IMR-90 (cell line): Measurements from ENCODE around the gene SYTL2. TPM values are rescaled to one million over a fixed set of nuclear protein-coding genes. Genes with fewer than 3 reads are reported as not detected.
"Not testable (repeated sequence)": the region's sequence is repeated elsewhere in the genome, so short reads cannot be mapped to it uniquely, and the experiment has no call there.

ENCODE experiments used
- ATAC-seq: fragments of 200-7000 bp; cut with Tn5 transposase; 2 replicates; pipeline ENCODE4 v1.9.1; 2020; ENCODE audit warnings: low read depth, mild to moderate bottlenecking, moderate library complexity
- BruUV-seq: library from RNA; stranded (reverse); fragments of 400-500 nt; replicated peaks from 2 replicates; lab custom pipeline; 2021; lab: Mats Ljungman, UMichigan
- CTCF ChIA-PET: fragments of 300-600 bp; formaldehyde crosslinking; extraction: SDS; loops from one replicate; lab custom pipeline; 2021; ENCODE audit warnings: antibody characterized with exemption; lab: Yijun Ruan, JAX
- POLR2A ChIA-PET: fragments of 300-600 bp; sonication (Branson Sonifier 250); formaldehyde crosslinking; loops from one replicate; lab custom pipeline; 2022; ENCODE audit warnings: antibody characterized with exemption; ENCODE audit not compliant: unreplicated experiment; lab: Charles Lee
- DNase-seq: peaks from one replicate; pipeline ENCODE4 v3.0.0; 2013
- H2AFZ ChIP-seq: replicated peaks from 2 replicates; pipeline ENCODE3; 2013; ENCODE audit warnings: low read length, mild to moderate bottlenecking; ENCODE audit not compliant: poor library complexity
- H2AK5ac ChIP-seq: 2 replicates; pipeline ENCODE4 v1.6.1; 2013; ENCODE audit warnings: low read depth, low read length, inconsistent platforms
- H2AK9ac ChIP-seq: replicated peaks from 2 replicates; pipeline ENCODE3; 2013; ENCODE audit warnings: mild to moderate bottlenecking, low read depth, low read length, moderate library complexity; ENCODE audit not compliant: poor library complexity
- H2BK120ac ChIP-seq: 2 replicates; pipeline ENCODE4 v1.6.1; 2013; ENCODE audit warnings: low read depth, low read length, inconsistent platforms
- H2BK15ac ChIP-seq: 3 replicates; pipeline ENCODE4 v1.6.1; 2013; ENCODE audit warnings: low read depth, low read length, inconsistent platforms
- H2BK20ac ChIP-seq: 2 replicates; pipeline ENCODE4 v1.6.1; 2013; ENCODE audit warnings: low read depth, mild to moderate bottlenecking, inconsistent platforms, low read length, moderate library complexity
- H2BK5ac ChIP-seq: 2 replicates; pipeline ENCODE4 v1.6.1; 2013; ENCODE audit warnings: mild to moderate bottlenecking, low read depth, low read length, inconsistent platforms; ENCODE audit not compliant: poor library complexity, severe bottlenecking
- H3K14ac ChIP-seq: replicated peaks from 2 replicates; pipeline ENCODE4 v1.6.1; 2013; ENCODE audit warnings: low read depth, low read length, inconsistent platforms
- H3K18ac ChIP-seq: 2 replicates; pipeline ENCODE4 v1.6.1; 2013; ENCODE audit warnings: low read depth, low read length, control low read depth
- H3K23ac ChIP-seq: 2 replicates; pipeline ENCODE4 v1.6.1; 2013; ENCODE audit warnings: low read depth, low read length, inconsistent platforms
- H3K27ac ChIP-seq: 2 replicates; pipeline ENCODE4 v1.5.1; 2013; ENCODE audit warnings: mild to moderate bottlenecking, control low read depth, low read length; ENCODE audit not compliant: insufficient read depth
- H3K27me3 ChIP-seq: 2 replicates; pipeline ENCODE4 v1.6.1; 2013; ENCODE audit warnings: low read length; ENCODE audit not compliant: control insufficient read depth, insufficient read depth
- H3K36me3 ChIP-seq: 2 replicates; pipeline ENCODE4 v1.6.1; 2013; ENCODE audit warnings: low read length, mixed read lengths; ENCODE audit not compliant: control insufficient read depth, insufficient read depth
- H3K4ac ChIP-seq: 2 replicates; pipeline ENCODE4 v1.6.1; 2013; ENCODE audit warnings: low read depth, low read length, inconsistent platforms
- H3K4me1 ChIP-seq: 2 replicates; pipeline ENCODE4 v1.6.1; 2013; ENCODE audit warnings: low read length, mixed read lengths; ENCODE audit not compliant: control insufficient read depth, insufficient read depth
- H3K4me2 ChIP-seq: 2 replicates; pipeline ENCODE4 v1.6.1; 2013; ENCODE audit warnings: low read depth, mild to moderate bottlenecking, control low read depth, low read length, moderate library complexity
- H3K4me3 ChIP-seq: 2 replicates; pipeline ENCODE4 v1.5.1; 2013; ENCODE audit warnings: low read depth, mild to moderate bottlenecking, control low read depth, low read length, moderate library complexity; ENCODE audit not compliant: insufficient read depth
- H3K56ac ChIP-seq: 2 replicates; pipeline ENCODE4 v1.6.1; 2013; ENCODE audit warnings: low read length, inconsistent platforms; ENCODE audit not compliant: insufficient read depth; ENCODE audit errors: extremely low read depth
- H3K79me1 ChIP-seq, 2 experiments: 2 replicates each; pipeline ENCODE4 v1.6.1; 2013; ENCODE audit warnings: low read length in 2 of 2, inconsistent platforms in 1 of 2, low read depth in 1 of 2
- H3K9ac ChIP-seq: 2 replicates; pipeline ENCODE4 v1.6.1; 2013; ENCODE audit warnings: low read depth, low read length, control low read depth
- H3K9me1 ChIP-seq: 2 replicates; pipeline ENCODE4 v1.6.1; 2013; ENCODE audit warnings: low read length, inconsistent platforms; ENCODE audit not compliant: insufficient read depth
- H3K9me3 ChIP-seq: 2 replicates; pipeline ENCODE4 v1.6.1; 2013; ENCODE audit warnings: low read length; ENCODE audit not compliant: control insufficient read depth, insufficient read depth
- H4K20me1 ChIP-seq: 2 replicates; pipeline ENCODE4 v1.6.1; 2013; ENCODE audit warnings: low read length, inconsistent platforms; ENCODE audit not compliant: insufficient read depth
- H4K5ac ChIP-seq: 2 replicates; pipeline ENCODE4 v1.6.1; 2013; ENCODE audit warnings: mild to moderate bottlenecking, low read depth, low read length, control low read depth
- H4K8ac ChIP-seq, 2 experiments: 2 replicates each; pipeline ENCODE4 v1.6.1; 2013; ENCODE audit warnings: low read depth in 2 of 2, low read length in 2 of 2, control low read depth in 1 of 2, inconsistent platforms in 1 of 2
- H4K91ac ChIP-seq: 2 replicates; pipeline ENCODE4 v1.6.1; 2013; ENCODE audit warnings: low read depth, low read length, inconsistent platforms; ENCODE audit not compliant: insufficient read depth
- MAFK ChIP-seq: IDR thresholded peaks from 2 replicates; pipeline ENCODE4 v1.6.1; 2012; ENCODE audit warnings: low read depth, low read length, improper control_type of control experiment
- NFE2L2 ChIP-seq: fragments of 150-350 bp; IDR thresholded peaks from 2 replicates; pipeline ENCODE4 v1.6.1; 2016; ENCODE audit warnings: low read depth, mild to moderate bottlenecking, low read length
- RFX5 ChIP-seq: IDR thresholded peaks from 2 replicates; pipeline ENCODE4 v1.8.0; 2012; ENCODE audit warnings: low read depth, mild to moderate bottlenecking, low read length, moderate library complexity
- dilution Hi-C: fragments of 300-500 bp; cut with HindIII; formaldehyde crosslinking; loops from one replicate; pipeline ENCODE4 v1.14.3; 2018; ENCODE audit warnings: low sequenced_read_pairs; ENCODE audit not compliant: unreplicated experiment
- in situ Hi-C: fragments of 300-500 bp; cut with MboI; formaldehyde crosslinking; loops from 3 replicates; pipeline ENCODE4 v1.14.3; 2019; ENCODE audit warnings: low sequenced_read_pairs, inconsistent platforms, mixed read lengths
- intact Hi-C: fragments of 100-400 bp; cut with micrococcal nuclease; formaldehyde crosslinking; loops from 2 replicates; pipeline ENCODE4 v1.10.0; 2022
- polyA plus RNA-seq, 3 experiments: library from polyadenylated mRNA; depleted of rRNA; stranded (reverse); fragments of >200 nt; gene quantifications; 2 replicates each; pipeline ENCODE4 v1.2.3, GENCODE V29; 2012; ENCODE audit warnings: low replicate concordance in 1 of 3
- total RNA-seq: library from RNA; depleted of rRNA; stranded (reverse); fragments of >200 nt; gene quantifications from 2 replicates; pipeline ENCODE4 v1.2.3, GENCODE V29; 2012
- TF ChIP-seq, protein P1 (sequence below): conservative IDR thresholded peaks from 2 replicates; pipeline ENCODE4 v1.5.1; 2012; ENCODE audit warnings: mild to moderate bottlenecking, low read depth, low read length, improper control_type of control experiment
- TF ChIP-seq, protein P2 (sequence below): fragments of 150-350 bp; IDR thresholded peaks from 2 replicates; pipeline ENCODE4 v1.6.1; 2017; ENCODE audit warnings: mild to moderate bottlenecking, antibody characterized with exemption, low read length, low read depth
- TF ChIP-seq, protein P3 (sequence below): fragments of 150-350 bp; IDR thresholded peaks from 2 replicates; pipeline ENCODE4 v1.6.1; 2016; ENCODE audit warnings: low read depth, mild to moderate bottlenecking, low read length, moderate library complexity, borderline replicate concordance

The SYTL2 gene
- total and polyA plus RNA-seq, 2 of the 4 experiments (the other 2 are of a cell fraction), result 45.2 to 70.0 TPM

- TF ChIP-seq, protein P1, sequence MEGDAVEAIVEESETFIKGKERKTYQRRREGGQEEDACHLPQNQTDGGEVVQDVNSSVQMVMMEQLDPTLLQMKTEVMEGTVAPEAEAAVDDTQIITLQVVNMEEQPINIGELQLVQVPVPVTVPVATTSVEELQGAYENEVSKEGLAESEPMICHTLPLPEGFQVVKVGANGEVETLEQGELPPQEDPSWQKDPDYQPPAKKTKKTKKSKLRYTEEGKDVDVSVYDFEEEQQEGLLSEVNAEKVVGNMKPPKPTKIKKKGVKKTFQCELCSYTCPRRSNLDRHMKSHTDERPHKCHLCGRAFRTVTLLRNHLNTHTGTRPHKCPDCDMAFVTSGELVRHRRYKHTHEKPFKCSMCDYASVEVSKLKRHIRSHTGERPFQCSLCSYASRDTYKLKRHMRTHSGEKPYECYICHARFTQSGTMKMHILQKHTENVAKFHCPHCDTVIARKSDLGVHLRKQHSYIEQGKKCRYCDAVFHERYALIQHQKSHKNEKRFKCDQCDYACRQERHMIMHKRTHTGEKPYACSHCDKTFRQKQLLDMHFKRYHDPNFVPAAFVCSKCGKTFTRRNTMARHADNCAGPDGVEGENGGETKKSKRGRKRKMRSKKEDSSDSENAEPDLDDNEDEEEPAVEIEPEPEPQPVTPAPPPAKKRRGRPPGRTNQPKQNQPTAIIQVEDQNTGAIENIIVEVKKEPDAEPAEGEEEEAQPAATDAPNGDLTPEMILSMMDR, result peak; percentile 3; the same call in 1 of the 2 replicates
- TF ChIP-seq MAFK (no peak), RFX5 (no peak), NFE2L2 (no peak)
- TF ChIP-seq, protein P2, sequence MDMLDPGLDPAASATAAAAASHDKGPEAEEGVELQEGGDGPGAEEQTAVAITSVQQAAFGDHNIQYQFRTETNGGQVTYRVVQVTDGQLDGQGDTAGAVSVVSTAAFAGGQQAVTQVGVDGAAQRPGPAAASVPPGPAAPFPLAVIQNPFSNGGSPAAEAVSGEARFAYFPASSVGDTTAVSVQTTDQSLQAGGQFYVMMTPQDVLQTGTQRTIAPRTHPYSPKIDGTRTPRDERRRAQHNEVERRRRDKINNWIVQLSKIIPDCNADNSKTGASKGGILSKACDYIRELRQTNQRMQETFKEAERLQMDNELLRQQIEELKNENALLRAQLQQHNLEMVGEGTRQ, result no peak
- TF ChIP-seq, protein P3, sequence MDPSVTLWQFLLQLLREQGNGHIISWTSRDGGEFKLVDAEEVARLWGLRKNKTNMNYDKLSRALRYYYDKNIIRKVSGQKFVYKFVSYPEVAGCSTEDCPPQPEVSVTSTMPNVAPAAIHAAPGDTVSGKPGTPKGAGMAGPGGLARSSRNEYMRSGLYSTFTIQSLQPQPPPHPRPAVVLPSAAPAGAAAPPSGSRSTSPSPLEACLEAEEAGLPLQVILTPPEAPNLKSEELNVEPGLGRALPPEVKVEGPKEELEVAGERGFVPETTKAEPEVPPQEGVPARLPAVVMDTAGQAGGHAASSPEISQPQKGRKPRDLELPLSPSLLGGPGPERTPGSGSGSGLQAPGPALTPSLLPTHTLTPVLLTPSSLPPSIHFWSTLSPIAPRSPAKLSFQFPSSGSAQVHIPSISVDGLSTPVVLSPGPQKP, result no peak
Measured at GRCh38 chr11:85810871-85811611, at the start of gene SYTL2 (continued).

DNA sequence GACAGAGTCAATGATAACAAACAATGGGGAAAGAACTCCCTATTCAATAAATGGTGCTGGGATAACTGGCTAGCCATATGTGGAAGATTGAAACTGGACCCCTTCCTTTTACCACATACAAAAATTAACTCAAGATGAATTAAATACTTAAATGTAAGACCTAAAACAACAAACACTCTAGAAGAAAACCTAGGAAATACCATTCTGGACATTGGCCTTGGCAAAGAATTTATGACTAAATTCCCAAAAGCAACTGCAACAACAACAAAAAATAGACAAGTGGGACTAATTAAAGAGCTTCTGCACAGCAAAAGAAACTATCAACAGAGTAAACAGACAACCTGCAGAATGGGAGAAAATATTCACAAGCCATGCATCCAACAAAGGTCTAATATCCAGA is 48.6 kb upstream of the SYTL2 start:
- H3K27ac ChIP-seq, H4K91ac ChIP-seq, H2BK20ac ChIP-seq, H3K27me3 ChIP-seq, H3K9me1 ChIP-seq, H2AFZ ChIP-seq, H3K79me1 ChIP-seq, POLR2A ChIA-PET, in situ Hi-C loops, BruUV-seq, ATAC-seq, H3K56ac ChIP-seq, H2AK5ac ChIP-seq, H3K4ac ChIP-seq, dilution Hi-C loops, H4K5ac ChIP-seq, H2BK5ac ChIP-seq, CTCF ChIA-PET, H3K4me3 ChIP-seq, H3K18ac ChIP-seq, H3K14ac ChIP-seq, H3K4me1 ChIP-seq, H2BK120ac ChIP-seq, H3K36me3 ChIP-seq, H3K4me2 ChIP-seq, H3K23ac ChIP-seq, H3K9me3 ChIP-seq, H2AK9ac ChIP-seq, H3K9ac ChIP-seq, H4K8ac ChIP-seq, DNase-seq, H4K20me1 ChIP-seq, H2BK15ac ChIP-seq: not testable (repeated sequence)
- intact Hi-C loops, result loop anchor here (5.0 to 10.0 kb wide), 2 partner anchors 205 to 418 kb away; partner anchors contain the start of gene PICALM
